ENCODE data around the gene BATF.

GRCh38 chr14:75520852-75521251, 1.4 kb upstream of the BATF start:
- TF ChIP-seq GATA2 (IDR thresholded peaks at IDR 0.05; ENCODE audit: low read depth, low read length) (no peak), GATA3 (IDR thresholded peaks at IDR 0.05; ENCODE audit: low read depth, low read length) (no peak)
